Neutrophil (primary cell): ENCODE measurements around the gene KLK6.

Source experiments
- H3K27ac ChIP-seq: fragments of 200-600 bp; sonication (generic); 2 replicates; pipeline ENCODE4 v1.5.1; 2016; ENCODE audit warnings: mild to moderate bottlenecking, moderate library complexity
- H3K27me3 ChIP-seq: fragments of 200-600 bp; sonication (generic); 2 replicates; pipeline ENCODE4 v1.6.0; 2016; ENCODE audit warnings: mild to moderate bottlenecking
- H3K36me3 ChIP-seq: fragments of 200-600 bp; sonication (generic); 2 replicates; pipeline ENCODE4 v1.5.1; 2017
- H3K4me1 ChIP-seq, 2 experiments: fragments of 200-600 bp in 1 of 2; sonication (generic) in 1 of 2; 1 replicate in 1 of 2; 2 replicates in 1 of 2; pipeline versions ENCODE4 v1.5.1 to v1.6.1; 2013 to 2016; ENCODE audit warnings: low read depth in 1 of 2, low read length in 1 of 2, mild to moderate bottlenecking in 1 of 2, moderate library complexity in 1 of 2; ENCODE audit not compliant: control insufficient read depth in 1 of 2, insufficient read depth in 1 of 2
- H3K4me3 ChIP-seq, 2 experiments: fragments of 200-600 bp in 1 of 2; sonication (generic) in 1 of 2; 1 replicate in 1 of 2; 2 replicates in 1 of 2; pipeline ENCODE4 v1.5.1; 2013 to 2016; ENCODE audit warnings: low read depth in 1 of 2, low read length in 1 of 2, mild to moderate bottlenecking in 1 of 2, moderate library complexity in 1 of 2
- H3K9me3 ChIP-seq: fragments of 200-600 bp; sonication (generic); 2 replicates; pipeline ENCODE4 v1.5.1; 2016
- TF ChIP-seq, protein P1 (sequence below): fragments of 200-600 bp; sonication (generic); IDR thresholded peaks from 2 replicates; pipeline ENCODE4 v1.5.1; 2016; ENCODE audit warnings: antibody characterized with exemption

Gene KLK6

DNA sequence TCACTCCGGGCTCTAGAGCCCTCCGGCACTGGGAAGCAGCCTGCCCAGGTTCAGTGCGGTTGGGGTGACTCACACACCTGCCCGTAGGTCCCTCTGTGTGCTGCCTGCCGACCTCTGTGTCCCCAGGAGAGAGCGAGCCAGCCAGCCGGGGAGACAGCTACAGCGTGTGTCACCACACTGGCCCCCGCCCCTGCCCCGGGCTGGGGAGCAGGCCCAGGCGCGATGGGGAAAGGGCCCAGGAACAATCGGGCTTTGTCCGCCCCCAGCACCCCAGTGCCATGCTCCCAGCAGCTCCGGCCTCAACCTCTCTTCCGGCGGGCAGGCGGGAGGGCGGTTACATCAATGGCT lies at the start of gene KLK6:
KLK6 (minus strand) TSS at position 179 of the 348 bp plus-strand sequence. CDS start 1,487 bp downstream, outside the sequence.
- Histone ChIP-seq H3K27ac (no peak within 1 kb of the TSS), H3K36me3 (no peaks in the 10 kb centered on the region), H3K4me1 (no peaks in the 10 kb centered on the region), H3K9me3 (no peaks in the 10 kb centered on the region), H3K27me3 (peaks cover 30% of the 10 kb centered on the region), H3K4me3 (no peak within 1 kb of the TSS)
- TF ChIP-seq, protein P1, sequence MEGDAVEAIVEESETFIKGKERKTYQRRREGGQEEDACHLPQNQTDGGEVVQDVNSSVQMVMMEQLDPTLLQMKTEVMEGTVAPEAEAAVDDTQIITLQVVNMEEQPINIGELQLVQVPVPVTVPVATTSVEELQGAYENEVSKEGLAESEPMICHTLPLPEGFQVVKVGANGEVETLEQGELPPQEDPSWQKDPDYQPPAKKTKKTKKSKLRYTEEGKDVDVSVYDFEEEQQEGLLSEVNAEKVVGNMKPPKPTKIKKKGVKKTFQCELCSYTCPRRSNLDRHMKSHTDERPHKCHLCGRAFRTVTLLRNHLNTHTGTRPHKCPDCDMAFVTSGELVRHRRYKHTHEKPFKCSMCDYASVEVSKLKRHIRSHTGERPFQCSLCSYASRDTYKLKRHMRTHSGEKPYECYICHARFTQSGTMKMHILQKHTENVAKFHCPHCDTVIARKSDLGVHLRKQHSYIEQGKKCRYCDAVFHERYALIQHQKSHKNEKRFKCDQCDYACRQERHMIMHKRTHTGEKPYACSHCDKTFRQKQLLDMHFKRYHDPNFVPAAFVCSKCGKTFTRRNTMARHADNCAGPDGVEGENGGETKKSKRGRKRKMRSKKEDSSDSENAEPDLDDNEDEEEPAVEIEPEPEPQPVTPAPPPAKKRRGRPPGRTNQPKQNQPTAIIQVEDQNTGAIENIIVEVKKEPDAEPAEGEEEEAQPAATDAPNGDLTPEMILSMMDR = no peak

DNA sequence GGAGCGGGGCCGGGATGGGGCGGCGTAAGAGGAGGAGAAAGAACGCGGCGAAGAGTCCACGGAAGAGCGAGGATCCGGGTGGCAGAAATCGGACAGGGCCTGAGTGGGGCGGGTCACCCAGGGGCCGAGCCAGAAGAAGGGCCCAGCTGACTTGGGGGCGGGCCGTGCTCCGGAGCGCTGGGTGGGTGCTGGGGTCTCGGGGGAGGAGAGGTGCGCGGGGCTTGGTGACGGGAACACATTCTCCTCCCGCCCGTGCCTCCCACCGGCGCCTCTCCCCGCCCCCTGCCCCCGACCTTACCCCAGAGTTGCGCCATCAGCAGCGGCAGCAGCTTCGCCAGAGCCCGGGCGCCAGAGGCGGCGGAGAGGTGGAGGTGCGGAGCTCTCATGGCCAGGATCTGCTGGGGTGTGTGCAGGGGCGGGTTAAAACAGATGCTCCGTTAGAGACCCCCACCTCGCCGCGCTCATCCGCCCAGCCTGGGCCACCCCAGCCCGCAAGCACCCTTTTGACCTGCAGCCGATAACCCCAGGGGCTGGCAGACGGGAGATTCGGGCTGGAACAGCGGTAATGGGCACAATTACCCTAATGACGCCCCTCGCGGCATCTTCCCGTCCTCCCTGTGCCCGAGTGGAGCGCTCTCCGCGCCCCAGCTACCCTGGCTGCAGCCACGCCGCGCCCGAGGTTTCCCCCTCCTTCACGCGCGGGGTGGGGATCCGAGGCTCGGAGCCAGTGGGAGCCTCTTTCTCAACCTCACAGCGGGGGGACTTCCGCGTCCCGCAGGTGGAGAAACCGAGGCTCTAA lies 49.6 kb upstream of the KLK6 start:
- Histone ChIP-seq H3K27ac (no peak overlapping the region), H3K36me3 (no peaks in the 10 kb centered on the region), H3K4me3 (peak overlapping the region in 1 of 2 experiments; percentile 53)

DNA sequence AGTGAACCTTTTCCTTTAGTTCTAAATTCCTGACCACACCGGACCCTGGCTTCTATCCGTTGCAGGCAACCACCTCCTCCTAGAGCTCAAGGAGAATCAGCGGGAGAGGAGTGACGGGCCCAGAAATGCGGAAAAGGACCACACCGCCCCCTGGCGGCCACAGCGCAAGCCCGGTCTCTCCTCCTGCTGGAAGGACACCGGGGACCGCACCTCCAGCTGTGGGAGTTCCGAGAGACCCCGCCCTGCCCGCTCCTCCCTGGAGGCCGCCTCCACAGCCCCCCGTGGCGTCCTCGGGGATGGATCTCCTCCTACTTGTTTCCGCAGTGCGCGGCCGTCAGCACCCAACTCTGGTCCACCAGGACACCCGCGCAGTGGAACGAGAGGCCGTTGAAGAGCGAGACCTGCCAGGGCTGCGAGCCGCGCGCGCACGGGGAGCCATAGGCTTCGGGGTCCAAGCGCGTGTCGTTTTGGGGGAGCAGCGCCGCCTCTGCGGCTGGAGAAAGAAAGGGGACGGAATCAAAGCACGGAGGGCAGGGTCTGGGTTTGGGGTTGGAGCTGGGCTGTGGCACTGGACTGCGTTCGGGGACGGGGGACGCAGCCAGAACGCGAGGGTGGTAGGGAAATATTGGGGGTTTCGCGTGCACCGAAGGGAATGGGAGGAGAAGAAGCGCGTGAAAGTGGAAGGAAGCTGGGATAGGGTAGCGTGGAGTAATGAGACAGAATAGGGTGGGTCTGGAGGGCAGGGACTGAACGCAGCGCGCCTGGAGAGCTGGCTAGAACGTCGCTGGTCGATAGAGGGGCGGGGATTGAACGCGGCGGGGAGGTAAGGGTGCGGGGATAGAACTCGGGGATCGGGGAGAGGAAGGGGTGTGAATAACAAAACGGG lies 47.6 kb upstream of the KLK6 start:
- Histone ChIP-seq H3K27ac (no peak overlapping the region), H3K4me3 (no peak overlapping the region), H3K27me3 (peaks cover 83% of the 10 kb centered on the region)

More for the DNA sequence above, 49.6 kb upstream of the KLK6 start:
- Histone ChIP-seq H3K9me3 (no peaks in the 10 kb centered on the region), H3K27me3 (peaks cover 100% of the 10 kb centered on the region), H3K4me1 (peaks cover 0 to 10% of the 10 kb centered on the region in 2 experiments)
- TF ChIP-seq, protein P1 = no peak

DNA sequence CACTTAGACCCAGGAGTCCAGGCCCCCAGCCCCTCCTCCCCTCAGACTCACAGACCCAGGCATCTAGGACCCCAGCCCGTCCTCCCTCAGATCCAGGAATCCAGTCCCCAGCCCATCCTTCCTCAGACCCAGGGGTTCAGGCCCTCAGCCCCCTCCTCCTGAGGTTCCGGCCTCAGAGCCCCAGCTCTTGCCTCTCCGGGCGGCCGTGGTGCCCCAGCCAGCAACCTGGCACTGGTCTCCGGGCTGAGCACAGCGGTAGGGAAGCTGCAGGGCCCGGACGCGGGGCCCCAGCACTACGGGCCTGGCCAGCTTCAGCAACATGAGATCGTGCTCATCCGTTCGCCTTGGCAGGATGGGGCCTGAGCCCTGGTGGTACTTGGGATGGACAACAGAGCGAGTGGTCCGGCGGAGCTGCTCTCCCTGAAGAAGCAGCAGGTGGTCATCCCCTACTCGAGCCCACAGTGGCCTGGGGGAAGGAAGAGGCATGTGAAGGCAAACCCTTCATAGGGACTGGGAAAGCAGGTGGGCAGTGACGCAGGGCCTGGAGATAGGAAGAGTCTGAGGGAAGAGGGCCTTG lies 46.4 kb upstream of the KLK6 start:
- Histone ChIP-seq H3K36me3 (no peaks in the 10 kb centered on the region), H3K4me1 (peaks cover 0 to 10% of the 10 kb centered on the region in 2 experiments), H3K4me3 (no peak overlapping the region), H3K27me3 (peaks cover 72% of the 10 kb centered on the region), H3K9me3 (no peaks in the 10 kb centered on the region), H3K27ac (no peak overlapping the region)
- TF ChIP-seq, protein P1 = no peak

More for the DNA sequence above, 47.6 kb upstream of the KLK6 start:
- Histone ChIP-seq H3K9me3 (no peaks in the 10 kb centered on the region), H3K4me1 (peaks cover 0 to 10% of the 10 kb centered on the region in 2 experiments), H3K36me3 (no peaks in the 10 kb centered on the region)
- TF ChIP-seq, protein P1 = peak; percentile 35

DNA sequence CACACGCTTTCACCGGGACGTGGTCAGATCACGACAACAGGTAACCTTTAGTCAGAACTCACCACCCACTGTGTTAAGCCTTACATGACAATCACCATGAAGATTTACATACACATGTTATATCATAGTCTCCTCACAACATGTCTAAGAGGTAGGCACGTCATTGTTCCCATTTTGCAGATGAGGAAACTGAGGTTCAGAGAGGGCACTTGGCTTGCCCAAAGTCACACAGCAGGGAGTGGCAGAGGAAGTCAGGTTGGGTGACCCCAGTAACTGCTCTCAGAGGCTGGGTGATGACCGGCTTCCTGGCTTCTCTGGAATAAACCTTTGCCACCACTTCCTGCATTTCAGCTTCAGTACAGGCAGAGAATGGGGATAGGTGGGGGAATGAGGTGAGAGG lies 44.9 kb upstream of the KLK6 start:
- Histone ChIP-seq H3K9me3 (no peaks in the 10 kb centered on the region), H3K27me3 (peaks cover 72% of the 10 kb centered on the region), H3K4me1 (peaks cover 0 to 9% of the 10 kb centered on the region in 2 experiments), H3K36me3 (no peaks in the 10 kb centered on the region), H3K4me3 (no peak overlapping the region), H3K27ac (no peak overlapping the region)
- TF ChIP-seq, protein P1 = no peak
